ENCODE measurements around the gene SEMA6B. TPM values are rescaled to one million over a fixed set of nuclear protein-coding genes. Genes with fewer than 3 reads are reported as not detected.

SEMA6B gene
- polyA plus RNA-seq, 1 donor from 2014 or later, result not detected

- H3K27me3 Mint-ChIP-seq, result no peaks in the 10 kb centered on the region
Observed at GRCh38 chr19:4507804-4508203, 51.7 kb downstream of the SEMA6B start.

DNA sequence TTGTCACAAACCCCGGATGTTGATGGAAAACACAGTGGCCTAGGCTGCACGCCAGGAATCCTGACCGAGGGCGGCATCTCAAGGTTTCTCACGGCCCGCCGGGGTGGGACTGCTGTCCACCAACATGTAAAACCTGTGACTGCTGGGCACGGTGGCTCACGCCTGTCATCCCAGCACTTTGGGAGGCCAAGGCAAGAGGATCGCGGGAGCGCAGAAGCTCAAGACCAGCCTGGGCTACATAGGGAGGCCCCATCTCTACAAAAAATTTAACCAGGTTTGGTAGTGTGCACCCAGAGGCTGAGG lies 52.4 kb downstream of the SEMA6B start:
- no peaks in the 10 kb centered on the region for H3K27me3 Mint-ChIP-seq
- peaks cover 0 to 1% (median 0%) of the 10 kb centered on the region in 3 donors for H3K9me3 Mint-ChIP-seq
- peaks cover 3% of the 10 kb centered on the region for H3K36me3 Mint-ChIP-seq
- H3K4me3 Mint-ChIP-seq, result no peak overlapping the region
- no peaks in the 10 kb centered on the region for H3K4me1 Mint-ChIP-seq
- no peak overlapping the region for H3K27ac Mint-ChIP-seq

More at GRCh38 chr19:4507804-4508203, 51.7 kb downstream of the SEMA6B start:
- no peak overlapping the region for H3K4me3 Mint-ChIP-seq
- peaks cover 2% of the 10 kb centered on the region for H3K36me3 Mint-ChIP-seq
- no peak overlapping the region for H3K27ac Mint-ChIP-seq
- H3K9me3 Mint-ChIP-seq, result peaks cover 0 to 1% (median 0%) of the 10 kb centered on the region in 3 donors
- H3K4me1 Mint-ChIP-seq, result no peaks in the 10 kb centered on the region

- Mint-ChIP-seq H3K27ac (no peak overlapping the region), H3K36me3 (peaks cover 5% of the 10 kb centered on the region), H3K4me1 (no peaks in the 10 kb centered on the region), H3K27me3 (no peaks in the 10 kb centered on the region), H3K9me3 (peaks cover 0 to 1% (median 0%) of the 10 kb centered on the region in 3 donors), H3K4me3 (no peak overlapping the region)
Observed at GRCh38 chr19:4506449-4507149, 52.9 kb downstream of the SEMA6B start.

GRCh38 chr19:4505570-4506448 lies 53.7 kb downstream of the SEMA6B start:
- Mint-ChIP-seq H3K4me3 (no peak overlapping the region), H3K27me3 (no peaks in the 10 kb centered on the region), H3K36me3 (peaks cover 5% of the 10 kb centered on the region), H3K9me3 (peaks cover 0 to 1% (median 0%) of the 10 kb centered on the region in 3 donors), H3K4me1 (no peaks in the 10 kb centered on the region), H3K27ac (no peak overlapping the region)

DNA sequence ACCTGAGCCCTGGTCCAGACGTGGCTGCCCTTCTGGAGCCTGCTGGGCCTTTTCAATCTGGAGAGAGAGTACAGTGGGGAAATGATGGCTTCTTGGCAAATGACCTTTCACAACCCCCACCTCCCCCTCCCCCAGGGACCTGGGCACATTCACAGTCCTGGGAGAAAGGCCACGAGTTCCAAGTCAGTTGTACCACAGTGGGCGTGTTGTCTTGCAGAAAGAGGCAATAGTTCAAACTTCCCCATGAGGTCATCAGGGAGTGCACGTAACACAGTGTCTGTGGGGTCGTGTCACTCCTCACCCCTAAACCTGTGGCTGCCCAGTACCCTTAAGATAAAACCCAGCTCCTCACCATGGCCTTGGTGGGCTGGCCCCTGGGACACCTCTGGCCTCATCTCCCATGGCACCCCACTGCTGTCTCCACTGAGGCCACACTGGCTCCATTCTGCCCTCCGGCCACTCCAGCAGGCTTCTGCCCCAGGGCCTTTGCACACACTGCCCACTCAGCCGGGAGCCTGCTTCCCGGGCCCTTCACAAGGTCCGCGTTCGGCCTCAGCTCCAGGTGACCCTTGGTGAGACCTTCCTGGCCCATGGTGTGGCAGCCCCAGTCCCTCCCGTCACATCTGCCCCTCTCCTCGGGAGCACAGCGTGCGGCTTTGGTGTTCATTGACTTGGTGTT lies 54.5 kb downstream of the SEMA6B start:
- peaks cover 5% of the 10 kb centered on the region for H3K36me3 Mint-ChIP-seq
- H3K27me3 Mint-ChIP-seq, result no peaks in the 10 kb centered on the region
- H3K9me3 Mint-ChIP-seq, result peaks cover 0 to 1% (median 0%) of the 10 kb centered on the region in 3 donors

GRCh38 chr19:4504297-4504701 lies 55.2 kb downstream of the SEMA6B start:
- H3K4me3 Mint-ChIP-seq, result no peak overlapping the region
- peaks cover 5% of the 10 kb centered on the region for H3K36me3 Mint-ChIP-seq
- no peaks in the 10 kb centered on the region for H3K4me1 Mint-ChIP-seq
- no peak overlapping the region for H3K27ac Mint-ChIP-seq
- H3K27me3 Mint-ChIP-seq, result no peaks in the 10 kb centered on the region
- peaks cover 0 to 1% (median 0%) of the 10 kb centered on the region in 3 donors for H3K9me3 Mint-ChIP-seq

More for the DNA sequence above, 54.5 kb downstream of the SEMA6B start:
- no peak overlapping the region for H3K4me3 Mint-ChIP-seq
- H3K27ac Mint-ChIP-seq, result no peak overlapping the region
- H3K4me1 Mint-ChIP-seq, result no peaks in the 10 kb centered on the region

GRCh38 chr19:4503825-4504170 lies 55.7 kb downstream of the SEMA6B start:
- no peak overlapping the region for H3K4me3 Mint-ChIP-seq
- H3K36me3 Mint-ChIP-seq, result peaks cover 5% of the 10 kb centered on the region
- no peak overlapping the region for H3K27ac Mint-ChIP-seq
- H3K27me3 Mint-ChIP-seq, result no peaks in the 10 kb centered on the region
- H3K4me1 Mint-ChIP-seq, result no peaks in the 10 kb centered on the region
- peaks cover 0 to 1% (median 0%) of the 10 kb centered on the region in 3 donors for H3K9me3 Mint-ChIP-seq

GRCh38 chr19:4503132-4503824 lies 56.2 kb downstream of the SEMA6B start:
- H3K27me3 Mint-ChIP-seq, result no peaks in the 10 kb centered on the region
- H3K36me3 Mint-ChIP-seq, result peaks cover 5% of the 10 kb centered on the region
- H3K4me1 Mint-ChIP-seq, result no peaks in the 10 kb centered on the region
- no peak overlapping the region for H3K4me3 Mint-ChIP-seq
- H3K27ac Mint-ChIP-seq, result no peak overlapping the region
- H3K9me3 Mint-ChIP-seq, result peaks cover 0 to 1% (median 0%) of the 10 kb centered on the region in 3 donors

DNA sequence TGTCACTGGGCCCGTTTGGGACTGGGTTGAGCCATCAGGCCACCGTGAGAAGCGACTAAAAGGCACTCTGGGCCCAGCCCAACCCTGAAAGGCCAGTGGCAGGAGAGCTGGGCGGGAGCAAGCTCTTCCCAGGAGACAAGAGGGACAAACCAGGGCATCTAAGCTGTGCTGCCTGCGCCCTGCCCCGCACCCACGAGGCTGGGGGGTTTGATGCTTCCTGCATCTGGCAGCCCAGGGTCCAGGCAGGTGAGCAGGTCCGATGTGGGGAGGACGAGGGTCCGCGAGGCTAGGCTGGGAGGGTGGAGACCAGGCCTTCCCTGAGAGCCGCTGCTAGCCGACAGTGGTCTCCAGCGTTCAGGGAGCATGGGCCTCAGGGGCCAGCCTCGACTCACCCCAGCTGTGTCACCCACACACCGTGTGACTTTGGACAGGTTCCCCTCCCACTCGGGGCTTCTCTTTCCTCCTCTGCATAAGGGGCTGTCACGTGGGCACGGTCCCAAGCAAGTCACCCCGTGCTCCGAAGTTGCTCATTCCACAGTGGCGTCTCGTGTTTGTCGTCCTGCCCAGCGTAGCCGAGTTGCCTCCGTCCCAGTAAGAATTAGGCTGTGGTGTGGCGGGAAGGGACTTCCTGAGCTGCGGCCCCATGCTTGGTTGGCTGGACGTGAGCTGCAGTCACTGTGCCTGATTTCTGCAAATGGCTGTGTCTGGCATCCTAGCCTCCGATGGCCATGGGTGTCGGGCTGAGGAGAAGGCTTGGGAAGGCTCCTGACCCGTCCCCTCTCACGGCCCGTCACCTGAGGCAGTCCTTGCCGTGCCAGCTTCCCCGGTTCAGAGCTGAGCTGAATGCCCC lies 57.0 kb downstream of the SEMA6B start:
- H3K4me1 Mint-ChIP-seq, result no peaks in the 10 kb centered on the region
- peak overlapping the region in 1 of 4 donors; percentile 39 for H3K4me3 Mint-ChIP-seq
- H3K27ac Mint-ChIP-seq, result no peak overlapping the region
- peaks cover 5% of the 10 kb centered on the region for H3K36me3 Mint-ChIP-seq
- no peaks in the 10 kb centered on the region for H3K9me3 Mint-ChIP-seq
- H3K27me3 Mint-ChIP-seq, result no peaks in the 10 kb centered on the region

DNA sequence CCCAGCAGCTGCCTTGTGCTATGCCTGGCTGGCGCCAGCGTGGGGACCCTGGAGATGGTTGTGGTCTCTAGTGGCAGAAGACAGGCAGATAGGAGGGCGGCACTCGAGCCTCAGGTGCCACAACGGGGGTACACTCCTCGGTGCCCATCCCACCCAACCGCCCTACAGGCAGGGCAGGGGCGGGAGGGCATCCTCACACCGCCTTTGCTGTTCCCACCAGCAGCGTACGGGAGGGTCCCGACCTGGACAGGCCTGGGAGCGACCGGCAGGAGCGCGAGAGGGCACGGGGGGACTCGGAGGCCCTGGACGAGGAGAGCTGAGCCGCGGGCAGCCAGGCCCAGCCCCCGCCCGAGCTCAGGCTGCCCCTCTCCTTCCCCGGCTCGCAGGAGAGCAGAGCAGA lies 57.8 kb downstream of the SEMA6B start:
- H3K27me3 Mint-ChIP-seq, result no peaks in the 10 kb centered on the region
- no peaks in the 10 kb centered on the region for H3K9me3 Mint-ChIP-seq
- peaks cover 5% of the 10 kb centered on the region for H3K36me3 Mint-ChIP-seq
- no peak overlapping the region for H3K27ac Mint-ChIP-seq
- no peak overlapping the region for H3K4me3 Mint-ChIP-seq
- H3K4me1 Mint-ChIP-seq, result no peaks in the 10 kb centered on the region

- no peaks in the 10 kb centered on the region for H3K27me3 Mint-ChIP-seq
- no peaks in the 10 kb centered on the region for H3K9me3 Mint-ChIP-seq
- H3K36me3 Mint-ChIP-seq, result peaks cover 5% of the 10 kb centered on the region
Observed at GRCh38 chr19:4500841-4501591, 58.5 kb downstream of the SEMA6B start.

DNA sequence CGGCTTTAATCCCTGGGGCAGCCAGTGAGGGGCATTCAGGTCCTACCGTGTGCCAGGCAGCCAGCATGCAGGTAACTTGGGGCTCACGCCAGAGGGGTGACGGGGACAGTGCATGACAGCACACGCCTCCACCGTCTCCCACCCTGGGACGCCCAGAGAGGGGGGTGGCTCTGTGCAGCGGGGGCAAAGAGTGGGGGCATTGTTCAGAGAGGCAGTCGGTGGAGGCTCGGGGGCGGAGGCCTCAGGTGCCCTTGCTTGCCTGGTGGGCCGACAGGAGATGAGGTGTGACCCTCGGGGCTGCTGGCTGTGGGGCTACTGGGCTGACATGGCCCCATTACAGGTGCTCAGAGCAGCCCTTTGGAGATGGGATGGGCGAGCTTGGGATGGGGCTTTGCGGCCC lies 59.6 kb downstream of the SEMA6B start:
- Mint-ChIP-seq H3K36me3 (peaks cover 5% of the 10 kb centered on the region), H3K4me1 (no peaks in the 10 kb centered on the region), H3K27ac (no peak overlapping the region), H3K4me3 (no peak overlapping the region), H3K9me3 (no peaks in the 10 kb centered on the region), H3K27me3 (no peaks in the 10 kb centered on the region)

More at GRCh38 chr19:4500841-4501591, 58.5 kb downstream of the SEMA6B start:
- Mint-ChIP-seq H3K27ac (no peak overlapping the region), H3K4me1 (no peaks in the 10 kb centered on the region), H3K4me3 (no peak overlapping the region)

- H3K4me3 Mint-ChIP-seq, result no peak overlapping the region
- no peaks in the 10 kb centered on the region for H3K4me1 Mint-ChIP-seq
- peaks cover 5% of the 10 kb centered on the region for H3K36me3 Mint-ChIP-seq
- H3K27me3 Mint-ChIP-seq, result no peaks in the 10 kb centered on the region
- no peaks in the 10 kb centered on the region for H3K9me3 Mint-ChIP-seq
- H3K27ac Mint-ChIP-seq, result no peak overlapping the region
Observed at GRCh38 chr19:4499318-4499717, 60.2 kb downstream of the SEMA6B start.
